ENCODE data around the gene ATF4.
A peak's percentile ranks its signal among the peaks of the same experiment; 100 is the strongest.

Gene ATF4

GRCh38 chr22:39497429-39497828 lies 22.9 kb upstream of the ATF4 start:
- TF ChIP-seq, protein P1, sequence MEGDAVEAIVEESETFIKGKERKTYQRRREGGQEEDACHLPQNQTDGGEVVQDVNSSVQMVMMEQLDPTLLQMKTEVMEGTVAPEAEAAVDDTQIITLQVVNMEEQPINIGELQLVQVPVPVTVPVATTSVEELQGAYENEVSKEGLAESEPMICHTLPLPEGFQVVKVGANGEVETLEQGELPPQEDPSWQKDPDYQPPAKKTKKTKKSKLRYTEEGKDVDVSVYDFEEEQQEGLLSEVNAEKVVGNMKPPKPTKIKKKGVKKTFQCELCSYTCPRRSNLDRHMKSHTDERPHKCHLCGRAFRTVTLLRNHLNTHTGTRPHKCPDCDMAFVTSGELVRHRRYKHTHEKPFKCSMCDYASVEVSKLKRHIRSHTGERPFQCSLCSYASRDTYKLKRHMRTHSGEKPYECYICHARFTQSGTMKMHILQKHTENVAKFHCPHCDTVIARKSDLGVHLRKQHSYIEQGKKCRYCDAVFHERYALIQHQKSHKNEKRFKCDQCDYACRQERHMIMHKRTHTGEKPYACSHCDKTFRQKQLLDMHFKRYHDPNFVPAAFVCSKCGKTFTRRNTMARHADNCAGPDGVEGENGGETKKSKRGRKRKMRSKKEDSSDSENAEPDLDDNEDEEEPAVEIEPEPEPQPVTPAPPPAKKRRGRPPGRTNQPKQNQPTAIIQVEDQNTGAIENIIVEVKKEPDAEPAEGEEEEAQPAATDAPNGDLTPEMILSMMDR (IDR thresholded peaks at IDR 0.05; ENCODE audit: low read depth, low read length, missing control alignments), result no peak
- H3K27ac ChIP-seq, result no peak overlapping the region
- H3K36me3 ChIP-seq (replicated peaks), result no peaks in the 10 kb centered on the region
- no peak for DNase-seq
- H3K27me3 ChIP-seq (replicated peaks), result no peaks in the 10 kb centered on the region
- H3K4me3 ChIP-seq (ENCODE audit: low read depth, low read length), result no peak overlapping the region
- in situ Hi-C loops (cut with HindIII; ENCODE audit: low pct_ligation_motif_present, low sequenced_read_pairs), result no loop called here

DNA sequence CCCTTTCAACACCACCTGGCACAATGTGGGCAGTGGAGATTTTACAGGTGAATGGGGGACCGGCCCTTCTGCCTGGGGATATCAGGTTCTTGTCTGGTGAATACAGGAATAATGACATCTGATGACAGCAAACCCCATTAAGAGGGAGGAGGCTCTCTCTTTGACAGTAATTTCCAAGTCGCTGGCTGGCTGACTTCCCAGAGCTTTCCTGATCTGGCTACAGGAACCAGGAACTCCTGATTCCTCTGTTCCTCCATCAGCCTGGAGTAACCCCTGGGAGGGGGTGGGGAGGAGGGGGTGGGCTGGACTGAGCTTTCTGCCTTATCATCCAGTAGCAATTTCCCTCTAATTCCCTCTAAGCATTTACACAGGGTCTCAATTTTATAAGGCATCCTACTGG lies 22.0 kb upstream of the ATF4 start:
- Histone ChIP-seq H3K4me3 (ENCODE audit: low read depth, low read length) (no peak overlapping the region), H3K27ac (no peak overlapping the region), H3K36me3 (replicated peaks) (no peaks in the 10 kb centered on the region), H3K27me3 (replicated peaks) (no peaks in the 10 kb centered on the region)
- DNase-seq, result no peak
- TF ChIP-seq, protein P1 (IDR thresholded peaks at IDR 0.05; ENCODE audit: low read depth, low read length, missing control alignments), result no peak
- in situ Hi-C loops (cut with HindIII; ENCODE audit: low pct_ligation_motif_present, low sequenced_read_pairs), result no loop called here

- DNase-seq, result no peak
- in situ Hi-C loops (cut with HindIII; ENCODE audit: low pct_ligation_motif_present, low sequenced_read_pairs), result no loop called here
- Histone ChIP-seq H3K27ac (no peak overlapping the region), H3K4me3 (ENCODE audit: low read depth, low read length) (no peak overlapping the region), H3K36me3 (replicated peaks) (no peaks in the 10 kb centered on the region), H3K27me3 (replicated peaks) (no peaks in the 10 kb centered on the region)
- TF ChIP-seq, protein P1 (IDR thresholded peaks at IDR 0.05; ENCODE audit: low read depth, low read length, missing control alignments), result no peak
Measured at GRCh38 chr22:39498802-39499201, 21.6 kb upstream of the ATF4 start.

- peaks cover 6% of the 10 kb centered on the region for H3K36me3 ChIP-seq (replicated peaks)
- no peaks in the 10 kb centered on the region for H3K27me3 ChIP-seq (replicated peaks)
- H3K27ac ChIP-seq, result no peak overlapping the region
- in situ Hi-C loops (cut with HindIII; ENCODE audit: low pct_ligation_motif_present, low sequenced_read_pairs), result loop anchor here (25.0 kb wide), 1 partner anchor 88 kb away; no protein-coding TSS in a partner anchor
- no peak for DNase-seq
- H3K4me3 ChIP-seq (ENCODE audit: low read depth, low read length), result no peak overlapping the region
- TF ChIP-seq, protein P1 (IDR thresholded peaks at IDR 0.05; ENCODE audit: low read depth, low read length, missing control alignments), result no peak
Measured at GRCh38 chr22:39500101-39500500, 20.3 kb upstream of the ATF4 start.

GRCh38 chr22:39501644-39502108 lies 18.7 kb upstream of the ATF4 start:
- peak overlapping the region; percentile 82 for H3K4me3 ChIP-seq (ENCODE audit: low read depth, low read length)
- TF ChIP-seq, protein P1 (IDR thresholded peaks at IDR 0.05; ENCODE audit: low read depth, low read length, missing control alignments), result no peak
- DNase-seq, result no peak
- H3K27ac ChIP-seq, result no peak overlapping the region
- peaks cover 19% of the 10 kb centered on the region for H3K36me3 ChIP-seq (replicated peaks)
- in situ Hi-C loops (cut with HindIII; ENCODE audit: low pct_ligation_motif_present, low sequenced_read_pairs), result loop anchor here (25.0 kb wide), 1 partner anchor 89 kb away; no protein-coding TSS in a partner anchor
- no peaks in the 10 kb centered on the region for H3K27me3 ChIP-seq (replicated peaks)

Data from brain microvascular endothelial cell (primary cell).